GM12878 (cell line): Measurements from ENCODE around the gene BEGAIN. TPM values are rescaled to one million over a fixed set of nuclear protein-coding genes. Genes with fewer than 3 reads are reported as not detected.

Experiments
- ATAC-seq: fragments of 200-7000 bp; cut with Tn5 transposase; 3 replicates; pipeline ENCODE4 v1.9.1; 2020; ENCODE audit warnings: mild to moderate bottlenecking, moderate library complexity
- BruUV-seq: library from RNA; stranded (reverse); fragments of 400-500 nt; replicated peaks from 2 replicates; lab custom pipeline; 2021; lab: Mats Ljungman, UMichigan
- CTCF ChIA-PET: fragments of 300-600 bp; sonication (Branson Sonifier 250); formaldehyde crosslinking; extraction: SDS; loops from one replicate; lab custom pipeline; 2021; ENCODE audit warnings: inconsistent platforms; lab: Yijun Ruan, JAX
- POLR2A ChIA-PET: fragments of 350-600 bp; formaldehyde crosslinking; extraction: SDS; loops from one replicate; lab custom pipeline; 2021; ENCODE audit warnings: inconsistent platforms; lab: Charles Lee
- RAD21 ChIA-PET: fragments of 300-600 bp; sonication (Branson Sonifier 250); formaldehyde crosslinking; loops from one replicate; lab custom pipeline; 2023; ENCODE audit warnings: antibody characterized with exemption; ENCODE audit not compliant: unreplicated experiment; lab: Charles Lee
- SMC1A ChIA-PET: fragments of 300-600 bp; sonication (Branson Sonifier 250); formaldehyde crosslinking; loops from one replicate; lab custom pipeline; 2023; ENCODE audit not compliant: unreplicated experiment, uncharacterized antibody; lab: Charles Lee
- DNase-seq: peaks from one replicate; pipeline ENCODE4 v3.0.0-alpha.2; 2011; ENCODE audit warnings: low read depth, low spot score
- FAIRE-seq: peaks from 3 replicates; lab custom pipeline; 2011; peaks lifted over from hg19 to GRCh38; lab: Jason Lieb, UNC
- H2AFZ ChIP-seq: 2 replicates; pipeline ENCODE4 v1.6.0; 2011; ENCODE audit warnings: low read depth, low read length, control low read depth; ENCODE audit not compliant: control insufficient read depth
- H3K27ac ChIP-seq: 2 replicates; pipeline ENCODE4 v1.5.1; 2011; ENCODE audit warnings: control low read depth; ENCODE audit not compliant: control insufficient read depth, insufficient read depth
- H3K27me3 ChIP-seq, 2 experiments: replicated peaks in 1 of 2; 2 replicates each; pipeline versions ENCODE4 v1.6.0 to v1.6.1; 2011; ENCODE audit warnings: low read length in 1 of 2; ENCODE audit not compliant: control insufficient read depth in 2 of 2, insufficient read depth in 2 of 2
- H3K36me3 ChIP-seq, 2 experiments: 2 replicates each; pipeline ENCODE4 v1.5.1; 2011; ENCODE audit warnings: low read length in 1 of 2; ENCODE audit not compliant: control insufficient read depth in 2 of 2, insufficient read depth in 2 of 2
- H3K4me1 ChIP-seq: 2 replicates; pipeline ENCODE4 v1.6.1; 2011; ENCODE audit warnings: mild to moderate bottlenecking, low read length, moderate library complexity, mixed read lengths; ENCODE audit not compliant: control insufficient read depth, insufficient read depth
- H3K4me2 ChIP-seq: 2 replicates; pipeline ENCODE4 v1.6.0; 2011; ENCODE audit warnings: control low read depth; ENCODE audit not compliant: control insufficient read depth, insufficient read depth
- H3K4me3 ChIP-seq: fragments of 200-600 bp; sonication (generic); 2 replicates; pipeline ENCODE4 v1.5.1; 2016
- H3K79me2 ChIP-seq: 2 replicates; pipeline ENCODE4 v1.6.0; 2011; ENCODE audit warnings: low read length; ENCODE audit not compliant: control insufficient read depth, insufficient read depth
- H3K9ac ChIP-seq: 2 replicates; pipeline ENCODE4 v1.8.0; 2011; ENCODE audit warnings: low read length, control low read depth, mixed read lengths; ENCODE audit not compliant: control insufficient read depth, insufficient read depth
- H3K9me3 ChIP-seq: replicated peaks from 3 replicates; pipeline ENCODE4 v1.5.1; 2011; ENCODE audit warnings: mild to moderate bottlenecking, low read length; ENCODE audit not compliant: control insufficient read depth, insufficient read depth
- H4K20me1 ChIP-seq: 2 replicates; pipeline ENCODE4 v1.6.0; 2011; ENCODE audit not compliant: control insufficient read depth, insufficient read depth
- MEF2A ChIP-seq: IDR thresholded peaks from 2 replicates; pipeline ENCODE4 v1.6.1; 2011; ENCODE audit warnings: low read depth, mild to moderate bottlenecking, low read length, moderate library complexity; ENCODE audit not compliant: insufficient read depth
- NKRF ChIP-seq: fragments of 450-650 bp; conservative IDR thresholded peaks from 2 replicates; pipeline ENCODE4 v1.6.1; 2017; ENCODE audit warnings: mild to moderate bottlenecking, moderate library complexity
- POLR2AphosphoS5 ChIP-seq: IDR thresholded peaks from 2 replicates; pipeline ENCODE4 v1.6.1; 2011; ENCODE audit warnings: mild to moderate bottlenecking, low read length, inconsistent platforms
- SRF ChIP-seq, 2 experiments: IDR thresholded peaks; 2 replicates each; pipeline ENCODE4 v1.6.1; 2011; ENCODE audit warnings: low read depth in 2 of 2, low read length in 2 of 2, mild to moderate bottlenecking in 1 of 2, moderate library complexity in 1 of 2
- WGBS: methylation state at CpG from one replicate; pipeline ENCODE4 v1.1.6; 2016; ENCODE audit warnings: low lambda C conversion rate; ENCODE audit not compliant: insufficient replicate concordance, insufficient coverage; ENCODE audit errors: missing lambda C conversion rate; 5-methylcytosine and 5-hydroxymethylcytosine counted together
- in situ Hi-C: fragments of 300-500 bp; cut with MboI; formaldehyde crosslinking; loops from 9 replicates; pipeline ENCODE4 v1.14.3; 2018; ENCODE audit warnings: mixed read lengths
- intact Hi-C: fragments of 100-400 bp; cut with micrococcal nuclease; formaldehyde crosslinking; loops from one replicate; pipeline ENCODE4 v1.14.2; 2022; ENCODE audit not compliant: unreplicated experiment
- polyA plus RNA-seq, 11 experiments: library from polyadenylated mRNA; depleted of rRNA in 4 of 11; unstranded in 6 of 11; stranded (reverse) in 5 of 11; fragments of >200 nt; fragmentation: Nextera tagmentation in 4 of 11; fragmentation: Illumina TruSeq in 1 of 11; extraction: Ambion mirVana in 4 of 11; extraction: Trizol in 1 of 11; gene quantifications; 1 replicate in 1 of 11; 2 replicates in 10 of 11; pipeline versions ENCODE4 v1.2.1 to v1.2.3, GENCODE V29; 2011 to 2016; ENCODE audit warnings: inconsistent platforms in 2 of 11, missing spikeins in 2 of 11, low read depth in 1 of 11
- total RNA-seq, 4 experiments: library from RNA; depleted of rRNA in 3 of 4; stranded (reverse); fragments of >200 nt in 3 of 4; fragmentation: Illumina TruSeq in 1 of 4; extraction: Trizol in 1 of 4; gene quantifications; 2 replicates each; pipeline versions ENCODE4 v1.2.1 to v1.2.3, GENCODE V29; 2013 to 2021

BEGAIN gene
- total and polyA plus RNA-seq, 10 of the 15 experiments (the other 5 are each of a cell fraction or from before 2014, with no cell fraction given): 0.01 to 0.31 (median 0.06) TPM; not detected in 5

DNA sequence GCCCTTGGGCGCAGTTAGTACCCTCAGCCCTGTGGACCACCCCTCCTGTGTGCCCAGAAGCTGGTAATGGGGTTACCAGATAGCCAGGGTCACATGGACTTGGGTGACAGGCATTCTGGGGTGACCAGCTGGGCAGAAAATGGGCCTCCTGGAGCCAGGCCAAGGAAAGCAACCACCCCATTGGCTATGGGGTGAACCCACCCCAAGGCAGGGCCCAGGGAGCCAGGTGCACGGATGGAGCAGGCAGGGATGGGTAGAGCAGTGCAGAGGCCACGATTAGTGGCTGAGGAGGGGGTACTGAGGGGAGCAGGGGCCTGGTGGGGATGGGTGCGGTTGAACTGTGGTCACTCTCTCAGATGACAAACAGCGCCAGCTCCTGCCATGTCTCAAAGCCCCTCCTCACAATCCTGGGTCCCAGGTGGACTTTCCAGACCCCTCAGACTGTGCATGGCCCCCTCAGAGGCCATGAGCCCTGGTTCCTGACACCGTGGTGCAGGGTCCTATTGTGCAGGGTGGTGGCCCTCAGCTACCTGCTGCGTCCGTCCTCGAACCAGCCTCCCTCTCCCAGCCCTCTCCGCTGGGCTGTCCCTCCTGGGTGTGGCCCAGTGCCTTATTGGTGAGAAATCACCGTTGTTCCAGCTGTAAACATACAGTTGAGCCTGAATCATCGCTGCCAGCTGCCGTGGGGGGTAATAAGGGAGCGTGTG, 23.4 kb upstream of the BEGAIN start:
- no peak overlapping the region for H2AFZ ChIP-seq
- SMC1A ChIA-PET: no interaction called here

More for the DNA sequence above, 23.4 kb upstream of the BEGAIN start:
- POLR2A ChIA-PET: no interaction called here
- ATAC-seq (no peak), FAIRE-seq (no peak), DNase-seq (no peak)
- Histone ChIP-seq H3K9ac (no peak overlapping the region), H3K27me3 (no peaks in the 10 kb centered on the region), H3K79me2 (no peaks in the 10 kb centered on the region), H3K4me1 (no peaks in the 10 kb centered on the region), H3K27ac (no peak overlapping the region), H3K36me3 (no peaks in the 10 kb centered on the region), H4K20me1 (no peaks in the 10 kb centered on the region), H3K4me2 (no peak overlapping the region), H3K9me3 (no peaks in the 10 kb centered on the region), H3K4me3 (no peak overlapping the region)
- RAD21 ChIA-PET: no interaction called here
- CTCF ChIA-PET: no interaction called here
- TF ChIP-seq NKRF (no peak), SRF (IDR thresholded peaks at IDR 0.05; ENCODE audit: low read depth in 2 of 2, low read length in 2 of 2) (no peak), POLR2AphosphoS5 (no peak), MEF2A (no peak)
- intact Hi-C loops (no loop called here), in situ Hi-C loops (no loop called here)
- no TSS peak for BruUV-seq
- WGBS: 13% methylated on average over 14 of the region's 14 CpGs
